CD4-positive, CD25-positive, alpha-beta regulatory T cell (primary cell): Measurements from ENCODE around the gene SPTBN4. TPM values are rescaled to one million over a fixed set of nuclear protein-coding genes. Genes with fewer than 3 reads are reported as not detected.

Experiments used
- ATAC-seq, 2 donors: fragments of 150-1000 bp; cut with Tn5 transposase; one replicate each; pipeline ENCODE4 v1.10.0; 2021; ENCODE audit warnings: low read depth in 2 of 2, moderate number of reproducible peaks in 2 of 2, moderate library complexity in 1 of 2
- DNase-seq, 3 donors: peaks; one replicate each; pipeline versions ENCODE4 v3.0.0 to v3.0.0-alpha.2; 2012 to 2022; ENCODE audit warnings: mixed read lengths in 1 of 3
- H3K27ac ChIP-seq: one replicate; pipeline ENCODE4 v1.7.0; 2013; ENCODE audit warnings: mild to moderate bottlenecking, low read length; ENCODE audit not compliant: insufficient read depth, poor library complexity, severe bottlenecking
- H3K27me3 ChIP-seq: one replicate; pipeline ENCODE4 v1.7.0; 2013; ENCODE audit warnings: low read length; ENCODE audit not compliant: control insufficient read depth, insufficient read depth
- H3K36me3 ChIP-seq: one replicate; pipeline ENCODE4 v1.7.0; 2013; ENCODE audit warnings: mild to moderate bottlenecking, low read length, moderate library complexity; ENCODE audit not compliant: control insufficient read depth, insufficient read depth
- H3K4me1 ChIP-seq: 2 replicates; pipeline ENCODE4 v1.7.0; 2013; ENCODE audit warnings: mild to moderate bottlenecking, low read length; ENCODE audit not compliant: insufficient read depth, control insufficient read depth, poor library complexity, severe bottlenecking
- H3K4me3 ChIP-seq: one replicate; pipeline ENCODE4 v1.7.0; 2013; ENCODE audit warnings: low read depth, mild to moderate bottlenecking, low read length, moderate library complexity
- H3K9me3 ChIP-seq, 2 experiments: 1 replicate in 1 of 2; 2 replicates in 1 of 2; pipeline ENCODE4 v1.7.0; 2013; ENCODE audit warnings: low read length in 2 of 2, mild to moderate bottlenecking in 1 of 2, moderate library complexity in 1 of 2; ENCODE audit not compliant: control insufficient read depth in 2 of 2
- H3K27ac Mint-ChIP-seq, 3 donors: one replicate each; pipeline ENCODE4 v1.8.0; 2020 to 2022; ENCODE audit warnings: mild to moderate bottlenecking in 3 of 3, mixed read lengths in 3 of 3, moderate library complexity in 2 of 3
- H3K27me3 Mint-ChIP-seq: one replicate; pipeline ENCODE4 v1.8.0; 2022; ENCODE audit warnings: mild to moderate bottlenecking, mixed read lengths
- H3K36me3 Mint-ChIP-seq: one replicate; pipeline ENCODE4 v1.8.0; 2020; ENCODE audit warnings: mixed read lengths
- H3K4me1 Mint-ChIP-seq, 4 donors: one replicate each; pipeline ENCODE4 v1.8.0; 2020 to 2022; ENCODE audit warnings: mixed read lengths in 4 of 4, mild to moderate bottlenecking in 1 of 4
- H3K4me3 Mint-ChIP-seq, 4 donors: one replicate each; pipeline ENCODE4 v1.8.0; 2020 to 2022; ENCODE audit warnings: mild to moderate bottlenecking in 4 of 4, mixed read lengths in 4 of 4, moderate library complexity in 3 of 4
- H3K9me3 Mint-ChIP-seq, 7 donors: one replicate each; pipeline ENCODE4 v1.8.0; 2020 to 2022; ENCODE audit warnings: mixed read lengths in 7 of 7, mild to moderate bottlenecking in 3 of 7, moderate library complexity in 2 of 7
- polyA plus RNA-seq, 4 donors: library from polyadenylated mRNA; unstranded; fragments of 300-500 nt; fragmentation: Illumina TruSeq; gene quantifications; one replicate each; pipeline ENCODE4 v1.2.3, GENCODE V29; 2021
- total RNA-seq: library from RNA; stranded (reverse); gene quantifications from one replicate; pipeline ENCODE4 v1.2.3, GENCODE V29; 2022

The SPTBN4 gene
- total and polyA plus RNA-seq, 5 donors from 2014 or later = not detected

DNA sequence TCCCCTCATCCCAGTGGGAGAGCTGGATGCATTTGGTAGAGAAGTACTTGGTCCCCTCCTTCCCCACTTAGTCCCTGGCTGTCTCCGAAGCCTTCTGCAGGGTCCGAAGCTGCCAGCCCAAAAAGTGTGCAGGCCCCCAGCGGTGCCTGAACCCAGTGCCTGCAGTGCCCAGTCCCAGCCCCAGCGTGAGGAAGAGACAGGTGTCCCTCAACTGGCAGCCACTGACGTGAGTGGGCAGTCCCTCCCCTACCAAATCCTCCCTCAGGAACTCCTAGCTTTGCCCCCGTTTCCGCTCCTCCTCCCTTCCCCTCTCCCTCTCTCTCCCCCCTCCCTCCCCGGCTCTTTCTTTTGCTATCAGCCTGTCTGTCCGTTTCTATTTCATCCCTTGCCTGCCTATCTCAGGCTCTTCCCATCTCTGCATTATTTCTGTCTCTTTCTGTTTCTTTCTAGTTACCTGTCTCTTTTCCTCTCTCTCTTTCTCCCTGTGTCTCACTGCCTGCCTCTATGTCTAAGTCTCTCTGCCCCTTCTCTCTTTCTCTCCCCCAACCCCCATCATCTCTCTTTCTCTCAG is 132.6 kb downstream of the SPTBN4 start:
- Histone ChIP-seq H3K36me3 (no peaks in the 10 kb centered on the region), H3K27ac (no peak overlapping the region), H3K27me3 (peaks cover 11% of the 10 kb centered on the region), H3K9me3 (no peaks in the 10 kb centered on the region), H3K4me1 (peaks cover 80% of the 10 kb centered on the region), H3K4me3 (no peak overlapping the region)
- Mint-ChIP-seq H3K4me1 (peaks cover 5 to 68% (median 31%) of the 10 kb centered on the region in 4 donors), H3K9me3 (peaks cover 0 to 2% (median 0%) of the 10 kb centered on the region in 7 donors), H3K36me3 (no peaks in the 10 kb centered on the region), H3K27me3 (peaks cover 55% of the 10 kb centered on the region), H3K4me3 (peak overlapping the region in 3 of 4 donors; percentile 55 to 77 (median 77)), H3K27ac (peak overlapping the region in 1 of 3 donors; percentile 13)
- DNase-seq (peak in 1 of 3 donors; percentile 26), ATAC-seq (no peak)

DNA sequence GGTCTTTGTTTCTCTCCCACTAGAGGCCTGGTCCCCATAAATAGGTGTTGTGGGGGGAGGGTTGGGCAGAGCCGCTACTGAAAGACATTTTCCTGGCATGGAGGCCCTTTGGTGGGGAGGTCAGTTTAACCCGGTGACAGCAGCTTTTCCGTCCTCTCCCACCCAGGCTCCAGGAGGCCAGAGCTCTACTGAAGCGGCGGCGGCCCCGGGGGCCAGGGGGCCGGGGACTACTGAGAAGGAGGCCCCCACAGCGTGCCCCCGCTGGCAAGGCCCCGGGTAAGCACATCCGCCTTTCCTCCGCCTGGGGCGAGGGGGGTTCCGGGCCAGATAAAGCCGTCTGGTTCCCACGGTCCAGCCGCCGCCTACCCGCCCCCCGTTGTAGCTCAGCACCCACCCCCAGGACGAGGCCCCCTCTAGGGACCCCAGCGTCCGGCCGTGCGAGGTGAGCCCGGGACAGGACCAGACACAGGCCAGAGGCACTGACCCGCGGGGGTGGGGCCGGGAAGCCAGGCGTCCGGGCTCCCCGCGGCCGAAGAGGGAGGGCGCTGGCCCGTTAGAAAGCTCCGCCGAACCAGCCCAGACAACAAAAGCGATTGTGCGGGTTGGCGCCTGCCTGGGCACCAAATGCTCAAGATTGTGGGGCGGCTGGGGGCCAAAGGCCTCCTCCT is 133.2 kb downstream of the SPTBN4 start:
- Mint-ChIP-seq H3K27ac (peak overlapping the region in 1 of 3 donors; percentile 13), H3K4me1 (peaks cover 5 to 68% (median 34%) of the 10 kb centered on the region in 4 donors), H3K4me3 (peak overlapping the region; percentile 18 to 78 (median 74)), H3K27me3 (peaks cover 55% of the 10 kb centered on the region), H3K36me3 (no peaks in the 10 kb centered on the region), H3K9me3 (peaks cover 0 to 2% (median 0%) of the 10 kb centered on the region in 7 donors)
- H3K9me3 ChIP-seq = no peaks in the 10 kb centered on the region
- no peaks in the 10 kb centered on the region for H3K36me3 ChIP-seq
- H3K27me3 ChIP-seq = peaks cover 11% of the 10 kb centered on the region
- no peak for ATAC-seq
- DNase-seq = no peak
- H3K4me3 ChIP-seq = no peak overlapping the region
- peaks cover 80% of the 10 kb centered on the region for H3K4me1 ChIP-seq
- H3K27ac ChIP-seq = no peak overlapping the region

DNA sequence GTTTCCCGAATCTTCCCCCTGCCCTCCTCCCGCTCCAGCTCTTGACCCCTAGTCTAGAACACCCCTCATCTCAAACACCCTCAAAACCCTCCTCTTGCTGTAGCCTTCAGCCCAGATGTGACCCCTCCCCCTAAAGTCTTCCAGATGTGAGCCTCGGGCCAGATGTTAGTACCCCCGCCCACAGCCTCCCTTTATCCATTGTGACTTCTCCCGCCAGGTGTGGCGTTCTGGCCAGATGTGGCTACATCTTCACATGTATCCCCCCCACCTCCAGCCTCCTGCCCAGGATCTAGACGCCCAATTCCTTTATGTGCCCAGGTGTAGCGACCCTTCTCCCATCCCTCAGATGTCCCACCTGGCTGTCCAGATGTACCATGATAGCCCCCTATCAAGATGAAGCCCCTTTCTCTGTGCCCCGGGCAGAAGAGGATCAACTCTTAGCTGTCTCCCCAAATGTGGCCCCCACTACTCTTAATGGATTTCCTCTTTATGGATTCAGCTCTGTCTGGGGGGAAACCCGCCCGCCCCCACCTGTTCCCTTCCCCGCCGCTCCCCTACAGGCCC is 133.9 kb downstream of the SPTBN4 start:
- no peaks in the 10 kb centered on the region for H3K36me3 ChIP-seq
- Mint-ChIP-seq H3K27ac (peak overlapping the region in 2 of 3 donors; percentile 20 to 81), H3K4me3 (peak overlapping the region; percentile 18 to 78 (median 73)), H3K36me3 (no peaks in the 10 kb centered on the region), H3K9me3 (peaks cover 0 to 2% (median 0%) of the 10 kb centered on the region in 7 donors), H3K27me3 (peaks cover 55% of the 10 kb centered on the region), H3K4me1 (peaks cover 5 to 72% (median 37%) of the 10 kb centered on the region in 4 donors)
- DNase-seq (no peak), ATAC-seq (no peak)
- no peaks in the 10 kb centered on the region for H3K9me3 ChIP-seq
- H3K4me3 ChIP-seq = no peak overlapping the region
- H3K4me1 ChIP-seq = peaks cover 83% of the 10 kb centered on the region
- no peak overlapping the region for H3K27ac ChIP-seq
- H3K27me3 ChIP-seq = peaks cover 11% of the 10 kb centered on the region

DNA sequence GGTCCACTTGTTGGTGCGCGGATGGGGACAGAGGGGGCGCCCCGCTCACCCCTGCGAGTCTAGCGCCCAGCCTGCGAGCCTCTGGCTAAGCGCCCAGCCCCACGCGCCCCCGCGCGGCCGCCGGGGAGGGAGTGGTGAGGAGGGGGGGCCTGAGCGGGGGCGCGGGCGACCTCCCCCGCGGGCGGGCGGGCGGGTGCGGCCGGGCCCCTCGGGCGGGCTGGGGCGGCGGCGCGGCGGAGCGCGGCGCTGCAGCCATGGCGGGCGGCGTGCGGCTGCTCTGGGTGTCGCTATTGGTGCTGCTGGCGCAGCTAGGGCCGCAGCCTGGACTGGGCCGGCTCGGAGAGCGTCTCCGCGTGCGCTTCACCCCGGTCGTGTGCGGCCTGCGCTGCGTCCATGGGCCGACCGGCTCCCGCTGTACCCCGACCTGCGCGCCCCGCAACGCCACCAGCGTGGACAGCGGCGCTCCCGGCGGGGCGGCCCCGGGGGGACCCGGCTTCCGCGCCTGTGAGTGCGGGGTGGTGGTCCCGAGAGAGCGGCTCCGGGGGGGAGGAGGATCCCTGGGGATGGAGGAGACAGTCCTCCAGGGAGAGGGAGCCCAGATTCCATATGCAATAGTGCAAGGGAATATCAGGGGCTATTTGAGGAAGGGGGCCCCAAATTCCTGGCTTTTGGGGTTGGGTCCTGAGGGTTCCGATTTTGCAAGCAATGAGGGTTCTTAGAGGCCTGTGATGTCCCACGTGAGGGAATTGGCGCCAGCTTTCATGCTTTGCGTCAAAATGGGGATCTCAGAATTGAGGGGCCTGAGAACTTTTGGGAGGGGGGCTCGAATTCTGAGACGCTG is 134.6 kb downstream of the SPTBN4 start, which contains the start of gene LTBP4:
LTBP4 (plus strand) TSS at position 236 of the 841 bp plus-strand sequence; CDS start at position 255, 19 bp downstream.
- Histone ChIP-seq H3K36me3 (no peaks in the 10 kb centered on the region), H3K27me3 (peaks cover 11% of the 10 kb centered on the region), H3K4me3 (no peak within 1 kb of the TSS), H3K4me1 (peaks cover 90% of the 10 kb centered on the region), H3K9me3 (no peaks in the 10 kb centered on the region), H3K27ac (no peak within 1 kb of the TSS)
- no peaks in the 10 kb centered on the region for H3K36me3 Mint-ChIP-seq
- H3K4me3 Mint-ChIP-seq = peak within 1 kb of the TSS; percentile 71 to 78 (median 75)
- peaks cover 51% of the 10 kb centered on the region for H3K27me3 Mint-ChIP-seq
- H3K27ac Mint-ChIP-seq = peak within 1 kb of the TSS in 2 of 3 donors; percentile 20 to 81
- no peak for ATAC-seq
- peak in 1 of 3 donors; percentile 33 for DNase-seq
- peaks cover 9 to 74% (median 40%) of the 10 kb centered on the region in 4 donors for H3K4me1 Mint-ChIP-seq
- H3K9me3 Mint-ChIP-seq = peaks cover 0 to 2% (median 0%) of the 10 kb centered on the region in 7 donors

DNA sequence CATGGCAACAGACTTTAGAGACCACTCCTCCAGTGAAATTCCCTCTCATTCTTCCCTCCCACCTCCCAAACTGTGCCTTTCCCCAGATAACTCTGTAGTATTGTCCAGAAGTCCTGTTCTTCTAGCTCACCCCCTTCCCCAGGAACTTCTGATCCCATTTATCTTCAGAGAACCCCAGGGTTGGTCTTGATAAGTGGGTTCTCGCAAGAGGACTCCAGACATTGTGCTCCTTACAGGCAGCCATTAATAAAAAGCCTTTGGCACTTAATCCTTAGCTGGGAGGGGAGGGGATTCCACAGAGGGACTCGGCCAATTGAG is 136.2 kb downstream of the SPTBN4 start:
- Histone ChIP-seq H3K27me3 (peaks cover 11% of the 10 kb centered on the region), H3K27ac (peak overlapping the region; percentile 56), H3K4me3 (peak overlapping the region; percentile 50), H3K4me1 (peaks cover 83% of the 10 kb centered on the region), H3K36me3 (no peaks in the 10 kb centered on the region), H3K9me3 (no peaks in the 10 kb centered on the region)
- H3K27me3 Mint-ChIP-seq = peaks cover 42% of the 10 kb centered on the region
- peaks cover 9 to 83% (median 36%) of the 10 kb centered on the region in 4 donors for H3K4me1 Mint-ChIP-seq
- peaks cover 0 to 2% (median 0%) of the 10 kb centered on the region in 7 donors for H3K9me3 Mint-ChIP-seq
- H3K4me3 Mint-ChIP-seq = peak overlapping the region; percentile 89 to 97 (median 92)
- no peaks in the 10 kb centered on the region for H3K36me3 Mint-ChIP-seq
- no peak for DNase-seq
- H3K27ac Mint-ChIP-seq = peak overlapping the region; percentile 67 to 98 (median 92)
- ATAC-seq = no peak

DNA sequence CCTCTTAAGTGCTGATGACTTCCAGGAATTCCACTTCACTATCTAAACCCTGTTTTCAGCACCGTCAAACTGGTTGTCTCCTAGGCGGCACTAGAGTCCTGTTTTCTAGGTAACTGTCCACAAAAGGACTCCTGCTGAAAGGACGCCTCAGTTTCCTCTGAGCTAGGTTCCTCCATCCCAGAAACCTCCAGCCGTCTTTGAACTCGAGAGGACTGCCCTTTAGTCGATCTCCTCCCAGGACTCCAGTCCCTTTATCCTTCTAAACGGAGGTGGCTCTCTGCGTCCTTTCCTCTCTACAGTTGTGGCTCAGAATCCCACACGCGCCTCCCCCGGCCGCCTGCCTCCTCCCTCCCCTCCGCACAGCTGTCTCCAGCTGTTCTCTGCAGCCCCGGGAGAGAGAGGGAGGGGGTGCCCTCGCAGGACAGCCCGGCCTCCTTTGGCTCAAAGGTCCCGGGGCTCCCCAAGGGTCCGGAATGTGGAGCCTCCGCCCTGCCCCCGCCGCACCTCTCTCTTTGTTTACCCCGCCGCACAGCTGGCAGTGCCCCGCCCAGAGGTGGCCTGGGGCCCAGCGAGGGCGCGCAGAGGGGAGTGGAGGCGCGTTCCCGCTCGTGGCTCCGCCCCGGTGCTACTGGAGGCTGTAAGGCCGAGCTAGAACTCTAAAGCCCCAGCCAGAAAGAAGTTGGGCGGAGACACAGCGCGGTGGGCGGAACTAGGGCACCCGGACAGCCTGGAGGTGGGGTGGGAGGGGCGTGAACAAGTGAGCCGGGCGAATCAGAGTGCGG is 136.8 kb downstream of the SPTBN4 start:
- Mint-ChIP-seq H3K9me3 (peaks cover 0 to 2% (median 0%) of the 10 kb centered on the region in 7 donors), H3K36me3 (no peaks in the 10 kb centered on the region), H3K4me1 (peaks cover 9 to 83% (median 35%) of the 10 kb centered on the region in 4 donors), H3K4me3 (peak overlapping the region; percentile 89 to 97 (median 92)), H3K27me3 (peaks cover 38% of the 10 kb centered on the region), H3K27ac (peak overlapping the region; percentile 92 to 98 (median 97))
- Histone ChIP-seq H3K4me1 (peaks cover 82% of the 10 kb centered on the region), H3K36me3 (no peaks in the 10 kb centered on the region), H3K27me3 (peaks cover 11% of the 10 kb centered on the region), H3K4me3 (peak overlapping the region; percentile 50), H3K9me3 (no peaks in the 10 kb centered on the region), H3K27ac (peak overlapping the region; percentile 61)
- DNase-seq (peak; percentile 96 to 100 (median 97)), ATAC-seq (peak; percentile 76 to 81)
